ENCODE data around the gene SCUBE2. TPM values are rescaled to one million over a fixed set of nuclear protein-coding genes. Genes with fewer than 3 reads are reported as not detected.

The SCUBE2 gene
- polyA plus RNA-seq, 2 of the 4 experiments (the other 2 are of a cell fraction), result 0.49 to 0.63 TPM

DNA sequence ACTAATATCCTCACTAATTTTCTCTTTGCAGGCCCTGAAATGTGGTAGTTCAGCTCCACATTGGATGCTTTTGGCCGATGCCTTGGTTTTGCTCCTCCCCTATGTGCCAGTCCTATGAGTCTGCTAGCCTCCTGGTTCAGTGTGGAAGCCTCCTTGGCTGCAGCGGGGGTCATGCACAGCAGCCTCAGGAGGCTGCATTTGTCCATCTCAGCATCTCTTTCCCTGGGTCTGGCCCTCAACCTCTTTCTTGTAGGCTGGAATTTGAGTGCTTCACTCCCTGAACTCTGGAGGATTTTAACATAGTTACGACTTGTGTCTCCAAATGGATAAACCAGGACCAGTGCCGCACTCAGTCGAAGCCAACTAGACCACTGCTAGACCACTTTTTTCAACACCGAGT is 34.9 kb downstream of the SCUBE2 start:
- 89% methylated on average over 6 of the region's 6 CpGs for WGBS (ENCODE audit: missing lambda C conversion rate)
- FAIRE-seq (no peak), DNase-seq (ENCODE audit: low read depth in 1 of 2, low spot score in 1 of 2) (no peak), ATAC-seq (no peak; a peak in 1 of 6 replicates)
- H3K4me1 ChIP-seq, result no peaks in the 10 kb centered on the region
- H3K9me3 ChIP-seq, result no peaks in the 10 kb centered on the region
- no peak overlapping the region for H3K4me2 ChIP-seq
- TF ChIP-seq ZNF302 (CRISPR knock-in tag; IDR thresholded peaks at IDR 0.05) (no peak), CHD4 (IDR thresholded peaks at IDR 0.05; ENCODE audit: borderline replicate concordance) (no peak), PHF8 (IDR thresholded peaks at IDR 0.05; ENCODE audit: borderline replicate concordance, low read depth) (no peak), HOXB13 (CRISPR knock-in tag; IDR thresholded peaks at IDR 0.05; ENCODE audit: low read depth) (no peak), SMC3 (IDR thresholded peaks at IDR 0.05) (no peak), FOXS1 (CRISPR knock-in tag; IDR thresholded peaks at IDR 0.05) (no peak), ATOH8 (CRISPR knock-in tag; IDR thresholded peaks at IDR 0.05; ENCODE audit: low read depth) (no peak), BHLHE40 (IDR thresholded peaks at IDR 0.05; ENCODE audit: low read depth, low read length) (no peak), RNF2 (IDR thresholded peaks at IDR 0.05; ENCODE audit: borderline replicate concordance, low read depth) (no peak), CHD2 (IDR thresholded peaks at IDR 0.05; ENCODE audit: low read length, partially characterized antibody) (no peak), MAFK (IDR thresholded peaks at IDR 0.05; ENCODE audit: partially characterized antibody) (no peak)
- ChIA-PET POLR2A (no interaction called here), CTCF (interaction anchor here (1.0 to 1.6 kb wide), 2 partner anchors 19 to 21 kb away, joined by 3 to 4 read pairs; no protein-coding TSS in a partner anchor)
- H3K4me3 ChIP-seq, result no peak overlapping the region
- no peak overlapping the region for H3K27ac ChIP-seq

- FAIRE-seq, result no peak
- Histone ChIP-seq H3K27ac (no peak overlapping the region), H3K4me2 (no peak overlapping the region), H3K4me3 (no peak overlapping the region), H3K9me3 (no peaks in the 10 kb centered on the region), H3K4me1 (no peaks in the 10 kb centered on the region)
- ChIA-PET CTCF (interaction anchor here (0.9 to 1.3 kb wide), 4 partner anchors 11 to 40 kb away, joined by 3 to 5 read pairs (median 3); no protein-coding TSS in a partner anchor), POLR2A (interaction anchor here (0.6 to 0.7 kb wide), 3 partner anchors 9 to 641 kb away, joined by 3 to 8 read pairs (median 4); no protein-coding TSS in a partner anchor)
- 69% methylated on average over 7 of the region's 7 CpGs for WGBS (ENCODE audit: missing lambda C conversion rate)
- no peak for ATAC-seq
- no peak for DNase-seq (ENCODE audit: low read depth in 1 of 2, low spot score in 1 of 2)
- TF ChIP-seq CEBPB (IDR thresholded peaks at IDR 0.05) (no peak), CBX8 (IDR thresholded peaks at IDR 0.05) (no peak), NFE2L2 (conservative IDR thresholded peaks at IDR 0.05; ENCODE audit: low read length) (no peak), CBX2 (IDR thresholded peaks at IDR 0.05; ENCODE audit: borderline replicate concordance, low read depth) (no peak), BHLHE40 (IDR thresholded peaks at IDR 0.05; ENCODE audit: low read depth, low read length) (no peak), KDM5A (IDR thresholded peaks at IDR 0.05) (no peak), RFX5 (IDR thresholded peaks at IDR 0.05) (no peak), MAZ (IDR thresholded peaks at IDR 0.05; ENCODE audit: borderline replicate concordance, low read depth, low read length) (no peak), SREBF2 (IDR thresholded peaks at IDR 0.05) (no peak), HDAC2 (IDR thresholded peaks at IDR 0.05) (no peak), ZC3H11A (IDR thresholded peaks at IDR 0.05) (no peak)
- TF ChIP-seq, protein P1, sequence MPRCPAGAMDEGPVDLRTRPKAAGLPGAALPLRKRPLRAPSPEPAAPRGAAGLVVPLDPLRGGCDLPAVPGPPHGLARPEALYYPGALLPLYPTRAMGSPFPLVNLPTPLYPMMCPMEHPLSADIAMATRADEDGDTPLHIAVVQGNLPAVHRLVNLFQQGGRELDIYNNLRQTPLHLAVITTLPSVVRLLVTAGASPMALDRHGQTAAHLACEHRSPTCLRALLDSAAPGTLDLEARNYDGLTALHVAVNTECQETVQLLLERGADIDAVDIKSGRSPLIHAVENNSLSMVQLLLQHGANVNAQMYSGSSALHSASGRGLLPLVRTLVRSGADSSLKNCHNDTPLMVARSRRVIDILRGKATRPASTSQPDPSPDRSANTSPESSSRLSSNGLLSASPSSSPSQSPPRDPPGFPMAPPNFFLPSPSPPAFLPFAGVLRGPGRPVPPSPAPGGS (IDR thresholded peaks at IDR 0.05), result no peak
- TF ChIP-seq, protein P2, sequence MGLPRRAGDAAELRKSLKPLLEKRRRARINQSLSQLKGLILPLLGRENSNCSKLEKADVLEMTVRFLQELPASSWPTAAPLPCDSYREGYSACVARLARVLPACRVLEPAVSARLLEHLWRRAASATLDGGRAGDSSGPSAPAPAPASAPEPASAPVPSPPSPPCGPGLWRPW (IDR thresholded peaks at IDR 0.05), result no peak
Measured at GRCh38 chr11:9053316-9054035, 37.9 kb downstream of the SCUBE2 start.

All from A549 (cell line).